ENCODE data around the gene LEMD2.

DNA sequence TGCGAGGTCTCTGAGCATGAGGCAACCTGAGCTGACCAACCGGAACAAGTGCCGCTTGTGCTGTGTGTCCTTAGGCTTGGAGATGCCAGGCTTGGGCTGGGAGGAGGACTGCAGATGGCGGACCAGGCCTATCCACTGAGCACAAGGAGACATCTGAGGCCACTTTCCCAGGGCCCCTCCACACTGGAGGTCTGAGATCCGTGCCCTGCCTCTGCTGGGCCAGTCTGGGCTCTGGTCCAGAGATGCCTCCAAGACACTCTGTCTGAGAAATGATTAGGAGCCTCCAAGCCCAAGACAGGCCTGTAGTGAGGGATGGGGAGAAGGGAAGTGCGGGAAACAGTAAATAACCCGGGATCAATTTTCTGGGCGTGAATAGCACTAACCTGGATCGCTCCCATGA, 17.9 kb upstream of the LEMD2 start:
- no peak for TF ChIP-seq EZH2 (IDR thresholded peaks at IDR 0.05; ENCODE audit: low read depth)
- TF ChIP-seq, protein P1, sequence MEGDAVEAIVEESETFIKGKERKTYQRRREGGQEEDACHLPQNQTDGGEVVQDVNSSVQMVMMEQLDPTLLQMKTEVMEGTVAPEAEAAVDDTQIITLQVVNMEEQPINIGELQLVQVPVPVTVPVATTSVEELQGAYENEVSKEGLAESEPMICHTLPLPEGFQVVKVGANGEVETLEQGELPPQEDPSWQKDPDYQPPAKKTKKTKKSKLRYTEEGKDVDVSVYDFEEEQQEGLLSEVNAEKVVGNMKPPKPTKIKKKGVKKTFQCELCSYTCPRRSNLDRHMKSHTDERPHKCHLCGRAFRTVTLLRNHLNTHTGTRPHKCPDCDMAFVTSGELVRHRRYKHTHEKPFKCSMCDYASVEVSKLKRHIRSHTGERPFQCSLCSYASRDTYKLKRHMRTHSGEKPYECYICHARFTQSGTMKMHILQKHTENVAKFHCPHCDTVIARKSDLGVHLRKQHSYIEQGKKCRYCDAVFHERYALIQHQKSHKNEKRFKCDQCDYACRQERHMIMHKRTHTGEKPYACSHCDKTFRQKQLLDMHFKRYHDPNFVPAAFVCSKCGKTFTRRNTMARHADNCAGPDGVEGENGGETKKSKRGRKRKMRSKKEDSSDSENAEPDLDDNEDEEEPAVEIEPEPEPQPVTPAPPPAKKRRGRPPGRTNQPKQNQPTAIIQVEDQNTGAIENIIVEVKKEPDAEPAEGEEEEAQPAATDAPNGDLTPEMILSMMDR (conservative IDR thresholded peaks at IDR 0.05) = no peak

Measured in PC-9 (cell line).